CD4-positive, alpha-beta T cell (primary cell): Measurements from ENCODE around the gene TANGO2. TPM values are rescaled to one million over a fixed set of nuclear protein-coding genes. Genes with fewer than 3 reads are reported as not detected.

Experiments
- ATAC-seq: fragments of 200-7000 bp; cut with Tn5 transposase; one replicate; pipeline ENCODE4 v1.10.0; 2022; ENCODE audit warnings: mild to moderate bottlenecking; ENCODE audit not compliant: poor library complexity
- CTCF ChIA-PET: fragments of 350-600 bp; sonication (Branson Sonifier 250); formaldehyde crosslinking; loops from one replicate; lab custom pipeline; 2021; ENCODE audit warnings: antibody characterized with exemption, inconsistent platforms; lab: Charles Lee
- POLR2A ChIA-PET: fragments of 350-600 bp; sonication (Branson Sonifier 250); formaldehyde crosslinking; loops from one replicate; lab custom pipeline; 2021; ENCODE audit warnings: antibody characterized with exemption, inconsistent platforms; lab: Charles Lee
- DNase-seq, 14 experiments: peaks; one replicate each; pipeline ENCODE4 v3.0.0-alpha.2; 2013 to 2020; ENCODE audit warnings: mixed read lengths in 2 of 14
- H3K27ac ChIP-seq, 2 donors: one replicate each; pipeline versions ENCODE4 v1.5.1 to v1.7.0; 2013; ENCODE audit warnings: low read length in 2 of 2, low read depth in 1 of 2, mild to moderate bottlenecking in 1 of 2
- H3K27me3 ChIP-seq, 2 experiments: 1 replicate in 1 of 2; 2 replicates in 1 of 2; pipeline versions ENCODE4 v1.6.1 to v1.7.0; 2013; ENCODE audit warnings: low read length in 2 of 2, control low read depth in 1 of 2, mild to moderate bottlenecking in 1 of 2, moderate library complexity in 1 of 2; ENCODE audit not compliant: insufficient read depth in 2 of 2, control insufficient read depth in 1 of 2
- H3K36me3 ChIP-seq: one replicate; pipeline ENCODE4 v1.6.1; 2013; ENCODE audit warnings: low read length, control low read depth; ENCODE audit not compliant: insufficient read depth
- H3K4me1 ChIP-seq: one replicate; pipeline ENCODE4 v1.6.1; 2013; ENCODE audit warnings: low read length, control low read depth; ENCODE audit not compliant: insufficient read depth
- H3K4me3 ChIP-seq: one replicate; pipeline ENCODE4 v1.5.1; 2013; ENCODE audit warnings: mild to moderate bottlenecking, low read length, moderate library complexity
- H3K9me3 ChIP-seq, 2 experiments: 1 replicate in 1 of 2; 2 replicates in 1 of 2; pipeline versions ENCODE4 v1.6.1 to v1.7.0; 2013; ENCODE audit warnings: low read length in 2 of 2, mild to moderate bottlenecking in 2 of 2, control low read depth in 1 of 2, moderate library complexity in 1 of 2; ENCODE audit not compliant: control insufficient read depth in 1 of 2, insufficient read depth in 1 of 2
- H3K27ac Mint-ChIP-seq: one replicate; pipeline ENCODE4 v1.8.0; 2020; ENCODE audit warnings: mixed read lengths
- H3K27me3 Mint-ChIP-seq: one replicate; pipeline ENCODE4 v1.8.0; 2021; ENCODE audit warnings: mixed read lengths
- H3K36me3 Mint-ChIP-seq: one replicate; pipeline ENCODE4 v1.8.0; 2021; ENCODE audit warnings: low read depth, mixed read lengths
- H3K4me1 Mint-ChIP-seq: one replicate; pipeline ENCODE4 v1.8.0; 2021; ENCODE audit warnings: low read depth, mixed read lengths
- H3K4me3 Mint-ChIP-seq: one replicate; pipeline ENCODE4 v1.8.0; 2020; ENCODE audit warnings: mild to moderate bottlenecking, mixed read lengths
- H3K9me3 Mint-ChIP-seq: one replicate; pipeline ENCODE4 v1.8.0; 2020; ENCODE audit warnings: mixed read lengths
- intact Hi-C, 2 experiments: fragments of 100-400 bp; cut with DNase I in 1 of 2; cut with micrococcal nuclease in 1 of 2; formaldehyde crosslinking; loops; one replicate each; pipeline versions ENCODE4 v1.15.1 to v1.9.0; 2023 to 2025; cut with DNase I, micrococcal nuclease
- total RNA-seq, 174 experiments: library from RNA in 2 of 174; stranded (reverse) in 2 of 174; gene quantifications; one replicate each; pipeline ENCODE4 v1.2.3 and lab custom pipeline; 2021 to 2026
- TF ChIP-seq, protein P1 (sequence below): fragments of 200-600 bp; IDR thresholded peaks from one replicate; pipeline ENCODE4 v1.8.0; 2022; ENCODE audit warnings: antibody characterized with exemption, mild to moderate bottlenecking

The TANGO2 gene
- total RNA-seq, 2 experiments from 2014 or later = 10.3 to 10.5 TPM

DNA sequence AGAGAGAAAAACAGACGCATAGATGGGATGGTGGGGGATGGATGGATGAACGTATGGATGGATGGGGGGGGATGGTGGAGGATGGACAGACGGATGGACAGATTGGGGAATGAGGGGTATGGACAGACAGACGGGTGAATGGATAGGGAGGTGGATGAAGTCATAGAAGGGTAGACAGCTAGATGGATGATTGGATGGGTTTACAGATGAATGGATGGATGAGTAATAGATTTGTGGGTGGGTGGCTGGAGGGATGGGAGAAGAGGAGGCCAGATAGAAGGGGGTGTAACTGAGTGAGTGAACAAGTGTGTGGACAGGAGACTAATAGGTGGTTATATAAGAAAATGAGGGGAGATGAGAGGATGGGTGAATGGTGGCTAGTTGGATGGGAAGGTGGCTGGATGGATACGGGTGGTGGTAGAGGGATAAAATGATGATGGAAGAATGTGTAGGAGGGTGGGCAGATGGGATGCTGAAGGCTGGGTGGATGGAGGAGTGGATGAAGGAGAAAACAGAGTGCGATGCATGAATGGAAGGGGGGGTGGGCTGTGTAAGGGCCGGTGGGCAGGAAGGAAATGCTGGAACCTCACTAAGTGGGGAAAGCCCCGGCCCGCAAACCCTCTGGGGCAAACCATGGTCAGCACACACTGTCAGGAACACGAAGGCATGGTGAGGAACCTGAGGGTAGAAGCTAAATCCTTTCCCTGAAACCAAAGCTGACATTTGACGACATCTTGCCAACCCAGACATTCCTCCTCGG is 25.9 kb upstream of the TANGO2 start:
- Mint-ChIP-seq H3K4me3 (no peak overlapping the region), H3K36me3 (no peaks in the 10 kb centered on the region), H3K27me3 (no peaks in the 10 kb centered on the region), H3K9me3 (no peaks in the 10 kb centered on the region), H3K4me1 (no peaks in the 10 kb centered on the region), H3K27ac (no peak overlapping the region)
- DNase-seq (no peak), ATAC-seq (no peak)
- Histone ChIP-seq H3K4me3 (no peak overlapping the region), H3K9me3 (no peaks in the 10 kb centered on the region), H3K36me3 (no peaks in the 10 kb centered on the region), H3K27ac (no peak overlapping the region), H3K4me1 (no peaks in the 10 kb centered on the region), H3K27me3 (no peaks in the 10 kb centered on the region)
- TF ChIP-seq, protein P1, sequence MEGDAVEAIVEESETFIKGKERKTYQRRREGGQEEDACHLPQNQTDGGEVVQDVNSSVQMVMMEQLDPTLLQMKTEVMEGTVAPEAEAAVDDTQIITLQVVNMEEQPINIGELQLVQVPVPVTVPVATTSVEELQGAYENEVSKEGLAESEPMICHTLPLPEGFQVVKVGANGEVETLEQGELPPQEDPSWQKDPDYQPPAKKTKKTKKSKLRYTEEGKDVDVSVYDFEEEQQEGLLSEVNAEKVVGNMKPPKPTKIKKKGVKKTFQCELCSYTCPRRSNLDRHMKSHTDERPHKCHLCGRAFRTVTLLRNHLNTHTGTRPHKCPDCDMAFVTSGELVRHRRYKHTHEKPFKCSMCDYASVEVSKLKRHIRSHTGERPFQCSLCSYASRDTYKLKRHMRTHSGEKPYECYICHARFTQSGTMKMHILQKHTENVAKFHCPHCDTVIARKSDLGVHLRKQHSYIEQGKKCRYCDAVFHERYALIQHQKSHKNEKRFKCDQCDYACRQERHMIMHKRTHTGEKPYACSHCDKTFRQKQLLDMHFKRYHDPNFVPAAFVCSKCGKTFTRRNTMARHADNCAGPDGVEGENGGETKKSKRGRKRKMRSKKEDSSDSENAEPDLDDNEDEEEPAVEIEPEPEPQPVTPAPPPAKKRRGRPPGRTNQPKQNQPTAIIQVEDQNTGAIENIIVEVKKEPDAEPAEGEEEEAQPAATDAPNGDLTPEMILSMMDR = no peak
- ChIA-PET POLR2A (no interaction called here), CTCF (no interaction called here)
- intact Hi-C loops = no loop called here

DNA sequence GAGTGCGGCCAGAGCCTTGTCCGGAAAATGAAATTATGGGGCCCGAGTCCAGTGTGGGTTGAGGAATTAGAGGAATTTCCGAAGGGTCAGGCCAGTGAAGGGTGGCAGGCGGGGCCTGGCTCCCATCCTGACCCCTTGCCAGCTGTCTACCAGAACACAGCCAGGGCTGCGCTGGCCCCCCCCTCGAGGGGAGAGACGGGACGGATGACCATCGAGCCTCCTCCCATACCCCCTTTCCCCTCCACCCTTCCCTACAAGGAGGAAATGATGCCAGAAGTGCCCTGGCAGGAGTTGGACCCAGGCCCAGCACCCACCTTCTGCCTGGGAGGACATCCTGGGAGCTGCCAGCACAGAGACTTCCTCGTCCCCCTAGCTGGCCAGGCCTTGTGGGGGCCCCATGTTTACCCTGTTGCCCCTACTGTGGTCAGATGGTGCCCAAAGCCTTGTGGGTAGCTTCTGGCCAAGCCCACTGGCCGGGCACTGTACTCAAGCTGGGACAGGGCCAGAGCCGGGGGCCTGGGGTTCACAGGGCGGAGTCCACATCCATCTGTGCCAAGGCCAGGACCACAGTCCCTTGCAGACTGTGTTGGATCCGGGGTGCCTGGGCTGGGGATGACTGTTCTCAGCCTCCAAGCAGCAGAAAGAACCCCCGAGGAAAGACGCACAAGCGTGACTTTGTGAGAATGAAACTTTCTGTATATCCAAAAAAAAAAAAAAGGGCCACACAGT is 25.1 kb upstream of the TANGO2 start:
- Histone ChIP-seq H3K27me3 (no peaks in the 10 kb centered on the region), H3K27ac (no peak overlapping the region), H3K36me3 (no peaks in the 10 kb centered on the region), H3K4me1 (no peaks in the 10 kb centered on the region), H3K9me3 (no peaks in the 10 kb centered on the region), H3K4me3 (no peak overlapping the region)
- no peak for DNase-seq
- ChIA-PET POLR2A (no interaction called here), CTCF (no interaction called here)
- H3K4me3 Mint-ChIP-seq = no peak overlapping the region
- intact Hi-C loops = no loop called here
- no peaks in the 10 kb centered on the region for H3K27me3 Mint-ChIP-seq
- no peak overlapping the region for H3K27ac Mint-ChIP-seq
- no peaks in the 10 kb centered on the region for H3K4me1 Mint-ChIP-seq
- no peaks in the 10 kb centered on the region for H3K36me3 Mint-ChIP-seq
- no peak for ATAC-seq
- no peaks in the 10 kb centered on the region for H3K9me3 Mint-ChIP-seq
- TF ChIP-seq, protein P1 = no peak

DNA sequence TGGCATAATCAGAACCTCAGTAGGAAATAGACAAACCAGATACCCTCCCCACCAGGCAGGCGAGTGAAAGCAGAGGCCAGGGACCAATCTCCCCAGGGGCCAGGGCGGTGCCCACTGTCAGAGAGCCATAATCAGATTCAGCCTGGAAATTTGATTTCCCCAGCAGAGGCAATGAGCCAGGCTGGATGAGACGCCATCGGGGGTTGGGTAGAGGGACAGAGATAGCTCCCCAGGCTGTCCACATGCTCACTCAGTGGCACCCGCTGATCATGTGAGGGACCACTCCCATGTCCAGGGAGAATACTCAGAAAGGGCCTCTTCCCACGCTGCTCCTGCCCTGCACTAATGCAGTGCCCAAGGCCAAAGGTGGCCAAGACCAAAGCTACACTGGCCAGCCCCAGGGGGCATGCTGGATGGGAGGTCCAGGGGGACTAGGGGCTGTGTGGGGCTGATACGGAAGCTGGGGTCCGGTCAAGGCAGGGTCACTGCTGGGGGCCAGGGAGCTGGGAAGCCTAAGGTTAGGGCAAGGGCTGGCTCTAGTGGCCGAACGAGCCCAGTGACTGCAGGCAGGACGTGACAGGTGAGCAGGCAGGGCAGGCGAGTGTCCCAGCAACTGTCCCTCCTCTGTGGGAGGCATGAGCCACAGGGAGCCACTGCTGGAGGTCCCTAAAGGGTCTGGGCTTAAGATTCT is 24.1 kb upstream of the TANGO2 start:
- Histone ChIP-seq H3K36me3 (no peaks in the 10 kb centered on the region), H3K4me3 (no peak overlapping the region), H3K9me3 (peaks cover 0 to under 1% of the 10 kb centered on the region in 2 experiments), H3K27ac (no peak overlapping the region), H3K4me1 (no peaks in the 10 kb centered on the region), H3K27me3 (no peaks in the 10 kb centered on the region)
- Mint-ChIP-seq H3K27ac (no peak overlapping the region), H3K9me3 (no peaks in the 10 kb centered on the region), H3K4me3 (no peak overlapping the region), H3K4me1 (no peaks in the 10 kb centered on the region), H3K36me3 (no peaks in the 10 kb centered on the region), H3K27me3 (no peaks in the 10 kb centered on the region)
- DNase-seq = no peak
- ChIA-PET CTCF (no interaction called here), POLR2A (no interaction called here)
- intact Hi-C loops = no loop called here
- TF ChIP-seq, protein P1 = no peak
- no peak for ATAC-seq
